Uterus (tissue), 2 donors: Measurements from ENCODE around the gene PDPK1.

Experiments used
- CTCF ChIP-seq, 4 experiments: fragments of 200-600 bp in 2 of 4; fragments of 450-650 bp in 2 of 4; sonication (generic) in 2 of 4; IDR thresholded peaks; one replicate each; pipeline ENCODE4 v1.5.1; 2016 to 2019; ENCODE audit warnings: antibody characterized with exemption in 4 of 4, mild to moderate bottlenecking in 2 of 4, moderate library complexity in 1 of 4
- POLR2A ChIP-seq, 2 donors: fragments of 450-650 bp; IDR thresholded peaks; one replicate each; pipeline ENCODE4 v1.6.1; 2016; ENCODE audit warnings: antibody characterized with exemption in 2 of 2, mild to moderate bottlenecking in 1 of 2, moderate library complexity in 1 of 2

GRCh38 chr16:2489581-2489980 is 48.2 kb upstream of the PDPK1 start:
- no peak for TF ChIP-seq CTCF (IDR thresholded peaks at IDR 0.05)
- TF ChIP-seq POLR2A (IDR thresholded peaks at IDR 0.05) = no peak
